SJSA1 (cell line): Measurements from ENCODE around the gene OSTC. TPM values are rescaled to one million over a fixed set of nuclear protein-coding genes. Genes with fewer than 3 reads are reported as not detected.
"Not testable (repeated sequence)": the region's sequence is repeated elsewhere in the genome, so short reads cannot be mapped to it uniquely, and the experiment has no call there.

Experiments used
- DNase-seq, 2 experiments: peaks; one replicate each; pipeline ENCODE4 v3.0.0-alpha.2; 2015 to 2020; ENCODE audit warnings: low spot score in 2 of 2, low read depth in 1 of 2
- H3K27ac ChIP-seq: fragments of 250-450 bp; sonication (Bioruptor Pico); 2 replicates; pipeline ENCODE4 v1.5.1; 2020; ENCODE audit warnings: mild to moderate bottlenecking, moderate library complexity
- H3K27me3 ChIP-seq: fragments of 250-450 bp; sonication (Bioruptor Pico); replicated peaks from 2 replicates; pipeline ENCODE4 v1.5.1; 2020; ENCODE audit warnings: mild to moderate bottlenecking, moderate library complexity
- H3K36me3 ChIP-seq: fragments of 250-450 bp; sonication (Bioruptor Pico); 2 replicates; pipeline ENCODE4 v1.5.1; 2020; ENCODE audit warnings: mild to moderate bottlenecking
- H3K4me1 ChIP-seq: fragments of 250-450 bp; sonication (Bioruptor Pico); replicated peaks from 2 replicates; pipeline ENCODE4 v1.6.1; 2021; ENCODE audit warnings: mild to moderate bottlenecking
- H3K4me3 ChIP-seq: fragments of 250-450 bp; sonication (Bioruptor Pico); 2 replicates; pipeline ENCODE4 v1.5.1; 2020; ENCODE audit warnings: mild to moderate bottlenecking
- H3K9me3 ChIP-seq: fragments of 250-450 bp; sonication (Bioruptor Pico); replicated peaks from 2 replicates; pipeline ENCODE4 v1.5.1; 2020; ENCODE audit warnings: mild to moderate bottlenecking
- total RNA-seq: library from RNA; depleted of rRNA; stranded (reverse); fragments of >200 nt; shearing (Covaris generic); gene quantifications from 2 replicates; pipeline ENCODE4 v1.2.3, GENCODE V29; 2014; rRNA removed

The OSTC gene
- total RNA-seq, 1 experiment from 2014 or later = 266 TPM

GRCh38 chr4:108709722-108710121 lies 59.3 kb downstream of the OSTC start:
- DNase-seq = no peak
- Histone ChIP-seq H3K4me1 (no peaks in the 10 kb centered on the region), H3K27ac (no peak overlapping the region), H3K9me3 (no peaks in the 10 kb centered on the region; the same call in 1 of the 2 replicates), H3K27me3 (no peaks in the 10 kb centered on the region), H3K4me3 (no peak overlapping the region), H3K36me3 (no peaks in the 10 kb centered on the region)

GRCh38 chr4:108710578-108710977 lies 60.2 kb downstream of the OSTC start:
- H3K27me3 ChIP-seq, DNase-seq, H3K36me3 ChIP-seq, H3K9me3 ChIP-seq, H3K27ac ChIP-seq, H3K4me1 ChIP-seq, H3K4me3 ChIP-seq: not testable (repeated sequence)

- Histone ChIP-seq H3K36me3 (no peaks in the 10 kb centered on the region), H3K27me3 (no peaks in the 10 kb centered on the region), H3K4me3 (no peak overlapping the region), H3K27ac (no peak overlapping the region), H3K9me3 (no peaks in the 10 kb centered on the region), H3K4me1 (peaks cover 16% of the 10 kb centered on the region)
- DNase-seq = no peak
Observed at GRCh38 chr4:108714880-108715279, 64.5 kb downstream of the OSTC start.

- Histone ChIP-seq H3K9me3 (no peaks in the 10 kb centered on the region), H3K4me3 (no peak overlapping the region), H3K36me3 (no peaks in the 10 kb centered on the region), H3K4me1 (peaks cover 21% of the 10 kb centered on the region), H3K27ac (no peak overlapping the region), H3K27me3 (no peaks in the 10 kb centered on the region)
- DNase-seq = no peak
Observed at GRCh38 chr4:108716340-108716739, 65.9 kb downstream of the OSTC start.

- DNase-seq = no peak
- no peak overlapping the region for H3K27ac ChIP-seq
- H3K4me1 ChIP-seq = peaks cover 24% of the 10 kb centered on the region
- no peak overlapping the region for H3K4me3 ChIP-seq
- H3K9me3 ChIP-seq = no peaks in the 10 kb centered on the region
- H3K27me3 ChIP-seq = no peaks in the 10 kb centered on the region
- H3K36me3 ChIP-seq = no peaks in the 10 kb centered on the region
Observed at GRCh38 chr4:108717386-108717785, 67.0 kb downstream of the OSTC start.

Other genes starting within 250 kb of the OSTC start
- 673 and 767 TPM in 2 replicates for gene RPL34, start 30.0 kb upstream of the OSTC start, total RNA-seq
- gene ETNPPL, start 112.5 kb downstream of the OSTC start, total RNA-seq = not detected in 2 replicates